Measurements from ENCODE around the gene HCRT.
"Not testable (repeated sequence)": the region's sequence is repeated elsewhere in the genome, so short reads cannot be mapped to it uniquely, and the experiment has no call there.

HCRT gene

GRCh38 chr17:42197564-42198156 is 12.4 kb upstream of the HCRT start:
- no peak for DNase-seq

GRCh38 chr17:42193969-42194899 is 9.0 kb upstream of the HCRT start, which contains the start of gene GHDC:
Gene GHDC (minus strand): TSS chr17:42194494. CDS start chr17:42193581, 913 bp downstream.
- DNase-seq: peak; percentile 82

GRCh38 chr17:42193216-42193968 is 8.1 kb upstream of the HCRT start:
- DNase-seq: no peak

- DNase-seq: no peak
Measured at GRCh38 chr17:42192189-42193126, 7.2 kb upstream of the HCRT start.

GRCh38 chr17:42191275-42191608 is 6.0 kb upstream of the HCRT start:
- no peak for DNase-seq

GRCh38 chr17:42190491-42191274 is 5.4 kb upstream of the HCRT start:
- DNase-seq: no peak

GRCh38 chr17:42189651-42189965 is 4.4 kb upstream of the HCRT start:
- DNase-seq: no peak

- peak; percentile 33 for DNase-seq
Measured at GRCh38 chr17:42188749-42189650, 3.7 kb upstream of the HCRT start.

GRCh38 chr17:42187833-42188232 is 2.6 kb upstream of the HCRT start:
- no peak for DNase-seq

- not testable (repeated sequence) for DNase-seq
Measured at GRCh38 chr17:42186191-42186590, 939 bp upstream of the HCRT start.

- no peak for DNase-seq
Measured at GRCh38 chr17:42185621-42185930, 324 bp upstream of the HCRT start.

- DNase-seq: peak; percentile 76
Measured at GRCh38 chr17:42183741-42184711, 1.2 kb downstream of the HCRT start.

GRCh38 chr17:42182927-42183734 is 2.1 kb downstream of the HCRT start:
- DNase-seq: no peak

- DNase-seq: no peak
Measured at GRCh38 chr17:42181851-42182207, 3.4 kb downstream of the HCRT start.

GRCh38 chr17:42180922-42181850 is 4.1 kb downstream of the HCRT start, which contains the start of gene KCNH4:
Gene KCNH4 (minus strand): TSS chr17:42181142. CDS start chr17:42180945, 197 bp downstream.
- peak; percentile 92 for DNase-seq

- DNase-seq: no peak
Measured at GRCh38 chr17:42180411-42180921, 4.8 kb downstream of the HCRT start.

- DNase-seq: no peak
Measured at GRCh38 chr17:42179911-42180410, 5.3 kb downstream of the HCRT start.
